Suppressor macrophage treated with lipopolysaccharide for 1 hour (primary cell): ENCODE measurements around the gene NR1D2.
"Not testable (repeated sequence)": the region's sequence is repeated elsewhere in the genome, so short reads cannot be mapped to it uniquely, and the experiment has no call there.

Source experiments
- DNase-seq, 3 donors: peaks; one replicate each; pipeline ENCODE4 v3.0.0-alpha.2; 2020 to 2022

Gene NR1D2

GRCh38 chr3:24012589-24013269 is 67.6 kb downstream of the NR1D2 start:
- peak in 2 of 3 donors; percentile 19 to 20 for DNase-seq

- peak in 1 of 3 donors; percentile 5 for DNase-seq
Measured at GRCh38 chr3:24017305-24017704, 72.2 kb downstream of the NR1D2 start.

- DNase-seq = no peak
Measured at GRCh38 chr3:24018784-24019570, 73.9 kb downstream of the NR1D2 start.

GRCh38 chr3:24019585-24019984 is 74.5 kb downstream of the NR1D2 start:
- no peak for DNase-seq

GRCh38 chr3:24020036-24020691 is 75.1 kb downstream of the NR1D2 start:
- DNase-seq = no peak

- no peak for DNase-seq
Measured at GRCh38 chr3:24023197-24023596, 78.1 kb downstream of the NR1D2 start.

- DNase-seq = no peak
Measured at GRCh38 chr3:24025805-24026204, 80.7 kb downstream of the NR1D2 start.

GRCh38 chr3:24026665-24027064 is 81.6 kb downstream of the NR1D2 start:
- DNase-seq = not testable (repeated sequence)

- no peak for DNase-seq
Measured at GRCh38 chr3:24027946-24028345, 82.9 kb downstream of the NR1D2 start.
